ENCODE results near the gene RABGEF1. TPM values are rescaled to one million over a fixed set of nuclear protein-coding genes. Genes with fewer than 3 reads are reported as not detected.
"Not testable (repeated sequence)": the region's sequence is repeated elsewhere in the genome, so short reads cannot be mapped to it uniquely, and the experiment has no call there.

The RABGEF1 gene
- total RNA-seq, 1 experiment from 2014 or later = 27.3 TPM

GRCh38 chr7:66815951-66816350 lies 75.4 kb downstream of the RABGEF1 start:
- peak; percentile 29; the same call in 1 of the 2 replicates for ATAC-seq

DNA sequence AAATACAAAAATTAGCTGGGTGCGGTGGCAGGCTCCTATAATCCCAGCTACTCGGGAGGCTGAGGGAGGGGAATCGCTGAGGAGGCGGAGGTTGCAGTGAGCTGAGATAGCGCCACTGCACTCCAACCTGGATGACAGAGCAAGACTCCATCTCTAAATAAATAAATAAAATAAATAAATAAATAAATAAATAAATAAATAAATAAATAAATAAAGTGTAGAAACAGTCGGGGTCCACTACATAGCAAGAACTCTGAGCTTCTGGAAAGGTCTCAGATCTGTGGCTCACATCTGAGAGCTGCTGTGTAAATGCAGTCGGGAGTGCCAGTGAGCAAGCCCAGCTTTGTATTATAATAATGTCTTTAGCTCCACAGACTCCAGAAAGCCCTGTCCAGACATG lies 76.1 kb downstream of the RABGEF1 start:
- H3K4me1 ChIP-seq (ENCODE audit: control insufficient read depth, insufficient read depth, low read length); H3K27me3 ChIP-seq (ENCODE audit: control insufficient read depth, insufficient read depth, low read length); DNase-seq (ENCODE audit: low read depth, low spot score); BruUV-seq (replicated peaks); in situ Hi-C loops (cut with HindIII; ENCODE audit: low pct_unique_long_range_greater_than_20kb, low sequenced_read_pairs); H3K9me3 ChIP-seq (ENCODE audit: control insufficient read depth, insufficient read depth, low read depth, low read length); intact Hi-C loops (cut with micrococcal nuclease; ENCODE audit: unreplicated experiment); H3K27ac ChIP-seq (ENCODE audit: low read length); H3K4me3 ChIP-seq (ENCODE audit: low read depth in 2 of 2, low read length in 2 of 2); H3K36me3 ChIP-seq (ENCODE audit: control insufficient read depth, insufficient read depth, low read length): not testable (repeated sequence)
- ATAC-seq = peak; percentile 20; the same call in 1 of the 2 replicates
- ChIA-PET POLR2A (interaction anchor here (0.6 kb wide), 2 partner anchors 78 to 227 kb away, joined by 4 to 8 read pairs; no protein-coding TSS in a partner anchor), CTCF (interaction anchor here (0.6 kb wide), 1 partner anchor 55 kb away, joined by 3 read pairs; no protein-coding TSS in a partner anchor)

More at GRCh38 chr7:66815951-66816350, 75.4 kb downstream of the RABGEF1 start:
- Histone ChIP-seq H3K4me3 (ENCODE audit: low read depth in 2 of 2, low read length in 2 of 2) (no peak overlapping the region), H3K27ac (ENCODE audit: low read length) (no peak overlapping the region), H3K36me3 (ENCODE audit: control insufficient read depth, insufficient read depth, low read length) (peaks cover 3% of the 10 kb centered on the region; the same call in 1 of the 2 replicates), H3K4me1 (ENCODE audit: control insufficient read depth, insufficient read depth, low read length) (no peaks in the 10 kb centered on the region), H3K27me3 (ENCODE audit: control insufficient read depth, insufficient read depth, low read length) (no peaks in the 10 kb centered on the region), H3K9me3 (ENCODE audit: control insufficient read depth, insufficient read depth, low read depth, low read length) (no peaks in the 10 kb centered on the region)
- intact Hi-C loops (cut with micrococcal nuclease; ENCODE audit: unreplicated experiment) (no loop called here), in situ Hi-C loops (cut with HindIII; ENCODE audit: low pct_unique_long_range_greater_than_20kb, low sequenced_read_pairs) (no loop called here)
- ChIA-PET POLR2A (no interaction called here), CTCF (interaction anchor here (0.6 kb wide), 1 partner anchor 19 kb away, joined by 14 read pairs; no protein-coding TSS in a partner anchor)
- TF ChIP-seq TCF7L2 (IDR thresholded peaks at IDR 0.05; ENCODE audit: low read depth, low read length) (no peak), SIN3A (IDR thresholded peaks at IDR 0.05; ENCODE audit: borderline replicate concordance, insufficient read depth, low read depth, low read length) (no peak), POLR2AphosphoS5 (IDR thresholded peaks at IDR 0.05; ENCODE audit: low read depth, low read length) (no peak), REST (IDR thresholded peaks at IDR 0.05; ENCODE audit: insufficient read depth in 1 of 2, low read depth in 2 of 2, low read length in 1 of 2) (no peak)
- TF ChIP-seq, protein P1, sequence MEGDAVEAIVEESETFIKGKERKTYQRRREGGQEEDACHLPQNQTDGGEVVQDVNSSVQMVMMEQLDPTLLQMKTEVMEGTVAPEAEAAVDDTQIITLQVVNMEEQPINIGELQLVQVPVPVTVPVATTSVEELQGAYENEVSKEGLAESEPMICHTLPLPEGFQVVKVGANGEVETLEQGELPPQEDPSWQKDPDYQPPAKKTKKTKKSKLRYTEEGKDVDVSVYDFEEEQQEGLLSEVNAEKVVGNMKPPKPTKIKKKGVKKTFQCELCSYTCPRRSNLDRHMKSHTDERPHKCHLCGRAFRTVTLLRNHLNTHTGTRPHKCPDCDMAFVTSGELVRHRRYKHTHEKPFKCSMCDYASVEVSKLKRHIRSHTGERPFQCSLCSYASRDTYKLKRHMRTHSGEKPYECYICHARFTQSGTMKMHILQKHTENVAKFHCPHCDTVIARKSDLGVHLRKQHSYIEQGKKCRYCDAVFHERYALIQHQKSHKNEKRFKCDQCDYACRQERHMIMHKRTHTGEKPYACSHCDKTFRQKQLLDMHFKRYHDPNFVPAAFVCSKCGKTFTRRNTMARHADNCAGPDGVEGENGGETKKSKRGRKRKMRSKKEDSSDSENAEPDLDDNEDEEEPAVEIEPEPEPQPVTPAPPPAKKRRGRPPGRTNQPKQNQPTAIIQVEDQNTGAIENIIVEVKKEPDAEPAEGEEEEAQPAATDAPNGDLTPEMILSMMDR (IDR thresholded peaks at IDR 0.05) = no peak
- BruUV-seq (replicated peaks) = no TSS peak
- no peak for DNase-seq (ENCODE audit: low read depth, low spot score)

DNA sequence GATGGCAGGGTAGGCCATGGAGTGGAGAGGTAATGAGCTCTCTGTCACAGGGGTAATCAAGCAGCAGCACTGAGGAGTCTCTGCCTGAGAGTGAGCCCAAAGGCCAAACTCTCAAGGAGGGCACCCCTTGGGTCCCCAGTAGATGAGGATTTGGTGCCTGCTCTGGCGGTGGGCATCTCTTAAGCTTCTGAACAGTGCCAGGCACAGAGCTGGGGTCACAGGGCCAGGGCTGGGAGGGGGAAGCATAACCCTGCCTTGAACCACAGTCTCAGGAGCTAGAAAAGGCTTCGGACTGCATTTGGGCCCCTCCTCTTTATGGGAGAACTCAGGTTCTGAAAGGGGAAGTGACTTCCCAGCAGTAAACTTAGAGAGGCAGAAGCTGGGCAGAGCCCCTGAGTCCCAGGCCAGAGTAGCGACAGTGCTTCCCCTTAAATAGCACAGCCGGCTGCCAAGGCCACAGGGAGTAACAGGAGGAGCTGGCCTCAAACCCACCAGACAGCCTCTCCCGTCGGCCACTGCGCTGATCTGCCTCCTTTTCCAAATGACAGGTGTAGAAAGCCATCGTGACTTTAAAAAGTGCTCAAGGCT lies 76.8 kb downstream of the RABGEF1 start:
- in situ Hi-C loops (cut with HindIII; ENCODE audit: low pct_unique_long_range_greater_than_20kb, low sequenced_read_pairs); H3K4me3 ChIP-seq (ENCODE audit: low read depth in 2 of 2, low read length in 2 of 2); intact Hi-C loops (cut with micrococcal nuclease; ENCODE audit: unreplicated experiment); H3K9me3 ChIP-seq (ENCODE audit: control insufficient read depth, insufficient read depth, low read depth, low read length); H3K4me1 ChIP-seq (ENCODE audit: control insufficient read depth, insufficient read depth, low read length); DNase-seq (ENCODE audit: low read depth, low spot score); H3K36me3 ChIP-seq (ENCODE audit: control insufficient read depth, insufficient read depth, low read length); POLR2A ChIA-PET; H3K27me3 ChIP-seq (ENCODE audit: control insufficient read depth, insufficient read depth, low read length); BruUV-seq (replicated peaks); H3K27ac ChIP-seq (ENCODE audit: low read length): not testable (repeated sequence)
- peak; percentile 25; the same call in 1 of the 2 replicates for ATAC-seq
- CTCF ChIA-PET = interaction anchor here (0.6 kb wide), 1 partner anchor 54 kb away, joined by 3 read pairs; no protein-coding TSS in a partner anchor

DNA sequence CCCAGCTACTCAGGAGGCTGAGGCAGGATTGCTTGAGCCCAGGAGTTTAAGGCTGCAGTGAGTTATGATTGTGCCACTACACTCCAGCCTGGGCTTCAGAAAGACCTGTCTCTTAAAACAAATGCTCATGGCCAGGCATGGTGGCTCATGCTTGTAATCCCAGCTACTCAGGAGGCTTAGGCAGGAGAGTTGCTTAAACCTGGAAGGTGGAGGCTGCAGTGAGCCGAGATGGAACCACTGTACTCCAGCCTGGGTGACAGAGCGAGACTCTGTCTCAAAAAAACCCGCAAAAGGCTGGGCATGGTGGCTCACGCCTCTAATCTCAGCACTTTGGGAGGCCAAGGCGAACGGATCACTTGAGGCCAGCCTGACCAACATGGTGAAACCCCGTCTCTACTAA lies 77.4 kb downstream of the RABGEF1 start:
- DNase-seq (ENCODE audit: low read depth, low spot score); H3K36me3 ChIP-seq (ENCODE audit: control insufficient read depth, insufficient read depth, low read length); H3K9me3 ChIP-seq (ENCODE audit: control insufficient read depth, insufficient read depth, low read depth, low read length); H3K27me3 ChIP-seq (ENCODE audit: control insufficient read depth, insufficient read depth, low read length); intact Hi-C loops (cut with micrococcal nuclease; ENCODE audit: unreplicated experiment); POLR2A ChIA-PET; H3K27ac ChIP-seq (ENCODE audit: low read length); H3K4me3 ChIP-seq (ENCODE audit: low read depth in 2 of 2, low read length in 2 of 2); in situ Hi-C loops (cut with HindIII; ENCODE audit: low pct_unique_long_range_greater_than_20kb, low sequenced_read_pairs); H3K4me1 ChIP-seq (ENCODE audit: control insufficient read depth, insufficient read depth, low read length); BruUV-seq (replicated peaks); CTCF ChIA-PET: not testable (repeated sequence)
- ATAC-seq = 0 out of 2 replicates have a peak, but pooled peaks have one; percentile 44

Data from Panc1 (cell line).